BJ (cell line): ENCODE data around the gene LITAF. TPM values are rescaled to one million over a fixed set of nuclear protein-coding genes. Genes with fewer than 3 reads are reported as not detected.
"Not testable (repeated sequence)": the region's sequence is repeated elsewhere in the genome, so short reads cannot be mapped to it uniquely, and the experiment has no call there.

Source experiments
- CTCF ChIA-PET: fragments of 350-600 bp; formaldehyde crosslinking; extraction: SDS; loops from one replicate; lab custom pipeline; 2021; ENCODE audit warnings: antibody characterized with exemption, inconsistent platforms; lab: Yijun Ruan, JAX
- POLR2A ChIA-PET: fragments of 300-600 bp; sonication (Branson Sonifier 250); formaldehyde crosslinking; extraction: SDS; loops from one replicate; lab custom pipeline; 2021; ENCODE audit warnings: antibody characterized with exemption; lab: Charles Lee
- DNase-seq: peaks from one replicate; pipeline ENCODE4 v3.0.0-alpha.2; 2011; ENCODE audit warnings: low read depth
- H3K27me3 ChIP-seq: 2 replicates; pipeline ENCODE4 v1.6.0; 2011; ENCODE audit warnings: low read length; ENCODE audit not compliant: control insufficient read depth, insufficient read depth
- H3K36me3 ChIP-seq: 2 replicates; pipeline ENCODE4 v1.5.1; 2011; ENCODE audit warnings: low read length; ENCODE audit not compliant: control insufficient read depth, insufficient read depth
- H3K4me3 ChIP-seq: 2 replicates; pipeline ENCODE4 v1.5.1; 2011; ENCODE audit warnings: low read depth, mild to moderate bottlenecking, control low read depth, low read length
- polyA plus RNA-seq: library from polyadenylated mRNA; depleted of rRNA; stranded (reverse); fragments of >200 nt; gene quantifications from 2 replicates; pipeline ENCODE4 v1.2.3, GENCODE V29; 2011
- TF ChIP-seq, protein P1 (sequence below): IDR thresholded peaks from 2 replicates; pipeline ENCODE4 v1.5.1; 2011; ENCODE audit warnings: low read depth, mild to moderate bottlenecking, control low read depth, inconsistent platforms, low read length, moderate library complexity; ENCODE audit not compliant: insufficient read depth

LITAF gene
- polyA plus RNA-seq, 1 experiment: 212 TPM

DNA sequence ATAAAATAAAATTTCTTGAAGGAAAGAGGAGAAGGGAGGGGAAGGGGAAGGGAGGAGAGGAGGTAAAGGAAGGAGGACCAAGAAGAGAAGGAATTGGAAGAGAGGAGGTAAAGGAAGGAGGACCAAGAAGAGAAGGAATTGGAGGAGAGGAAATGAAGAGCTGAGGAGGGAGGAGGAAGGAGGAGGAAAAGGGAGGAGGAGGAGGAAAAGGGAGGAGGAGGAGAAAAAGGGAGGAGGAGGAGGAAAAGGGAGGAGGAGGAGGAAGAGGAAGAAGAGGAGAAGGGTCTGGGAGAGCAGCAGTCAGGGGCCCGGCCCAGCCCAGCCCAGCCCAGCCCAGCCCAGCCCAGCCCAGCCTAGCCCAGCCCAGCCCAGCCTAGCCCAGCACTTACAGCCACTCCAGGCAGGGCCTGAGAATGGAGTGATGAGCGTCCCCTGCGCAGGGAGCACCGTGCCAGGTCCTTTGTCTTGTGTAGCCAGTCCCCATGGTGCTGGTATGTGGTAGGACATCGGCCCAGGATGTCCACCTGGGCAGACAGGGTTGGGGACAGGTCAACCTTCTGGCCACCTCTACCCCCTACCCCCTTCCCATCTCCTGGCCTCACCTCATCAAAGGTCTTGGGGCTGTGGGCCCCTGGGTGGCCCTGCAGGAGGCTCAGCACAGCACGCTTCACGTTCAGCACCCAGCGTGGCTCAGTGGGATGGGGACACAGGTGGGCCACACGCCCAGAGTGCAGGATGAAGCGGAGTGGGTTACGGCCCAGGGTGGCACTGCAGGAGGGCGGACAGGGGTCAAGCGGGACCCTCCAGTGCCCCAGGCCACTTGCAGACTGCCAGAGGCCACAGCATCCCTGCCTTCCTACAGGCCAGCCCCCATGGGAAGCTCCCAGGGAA lies 70.9 kb downstream of the LITAF start:
- TF ChIP-seq, protein P1, sequence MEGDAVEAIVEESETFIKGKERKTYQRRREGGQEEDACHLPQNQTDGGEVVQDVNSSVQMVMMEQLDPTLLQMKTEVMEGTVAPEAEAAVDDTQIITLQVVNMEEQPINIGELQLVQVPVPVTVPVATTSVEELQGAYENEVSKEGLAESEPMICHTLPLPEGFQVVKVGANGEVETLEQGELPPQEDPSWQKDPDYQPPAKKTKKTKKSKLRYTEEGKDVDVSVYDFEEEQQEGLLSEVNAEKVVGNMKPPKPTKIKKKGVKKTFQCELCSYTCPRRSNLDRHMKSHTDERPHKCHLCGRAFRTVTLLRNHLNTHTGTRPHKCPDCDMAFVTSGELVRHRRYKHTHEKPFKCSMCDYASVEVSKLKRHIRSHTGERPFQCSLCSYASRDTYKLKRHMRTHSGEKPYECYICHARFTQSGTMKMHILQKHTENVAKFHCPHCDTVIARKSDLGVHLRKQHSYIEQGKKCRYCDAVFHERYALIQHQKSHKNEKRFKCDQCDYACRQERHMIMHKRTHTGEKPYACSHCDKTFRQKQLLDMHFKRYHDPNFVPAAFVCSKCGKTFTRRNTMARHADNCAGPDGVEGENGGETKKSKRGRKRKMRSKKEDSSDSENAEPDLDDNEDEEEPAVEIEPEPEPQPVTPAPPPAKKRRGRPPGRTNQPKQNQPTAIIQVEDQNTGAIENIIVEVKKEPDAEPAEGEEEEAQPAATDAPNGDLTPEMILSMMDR: no peak
- Histone ChIP-seq H3K4me3 (no peak overlapping the region), H3K27me3 (peaks cover 4% of the 10 kb centered on the region; the same call in 1 of the 2 replicates), H3K36me3 (no peaks in the 10 kb centered on the region)
- POLR2A ChIA-PET: no interaction called here
- no peak for DNase-seq
- CTCF ChIA-PET: interaction anchor here (0.9 to 1.7 kb wide), 4 partner anchors 10 to 110 kb away, joined by 3 to 6 read pairs (median 4); no protein-coding TSS in a partner anchor

DNA sequence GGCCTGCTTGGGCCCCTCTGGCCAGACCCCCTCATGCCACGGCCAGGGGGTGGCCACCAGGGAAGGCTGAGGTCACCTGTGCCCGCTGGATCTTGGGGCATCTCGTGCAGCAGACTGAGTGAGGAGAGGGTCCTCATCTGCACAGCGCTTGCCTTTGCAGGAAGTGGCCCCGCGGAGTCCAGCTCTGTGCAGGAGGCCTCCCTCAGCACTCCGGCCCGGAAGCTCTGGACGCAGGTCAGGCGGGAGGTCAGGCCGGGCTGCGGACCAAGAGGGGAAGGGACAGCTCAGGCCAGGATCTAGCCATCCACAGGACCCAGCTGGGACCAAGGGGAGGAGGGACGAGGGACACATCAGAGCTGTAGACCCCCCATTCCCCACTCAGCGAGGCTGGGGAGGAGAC lies 72.4 kb downstream of the LITAF start:
- Histone ChIP-seq H3K27me3 (peaks cover 4% of the 10 kb centered on the region; the same call in 1 of the 2 replicates), H3K36me3 (no peaks in the 10 kb centered on the region), H3K4me3 (no peak overlapping the region)
- no peak for DNase-seq
- POLR2A ChIA-PET: no interaction called here
- TF ChIP-seq, protein P1: no peak
- CTCF ChIA-PET: interaction anchor here (0.9 to 1.2 kb wide), 3 partner anchors 18 to 109 kb away, joined by 3 read pairs; no protein-coding TSS in a partner anchor

DNA sequence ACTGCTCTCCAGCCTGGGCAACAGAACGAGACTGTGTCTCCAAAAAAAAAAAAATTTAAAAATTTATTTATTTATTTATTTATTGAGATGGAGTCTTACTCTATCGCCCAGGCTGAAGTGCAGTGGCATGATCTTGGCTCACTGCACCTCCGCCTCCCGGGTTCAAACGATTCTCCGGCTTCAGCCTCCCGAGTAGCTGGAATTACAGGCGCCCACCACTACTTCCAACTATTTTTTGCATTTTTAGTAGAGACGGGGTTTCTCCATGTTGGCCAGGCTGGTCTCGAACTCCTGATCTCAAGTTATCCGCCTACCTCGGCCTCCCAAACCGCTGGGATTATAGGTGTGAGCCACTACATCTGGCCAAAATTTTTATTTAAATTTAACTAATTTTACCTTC lies 73.4 kb downstream of the LITAF start:
- CTCF ChIA-PET: interaction anchor here (0.9 kb wide), 1 partner anchor 9 kb away, joined by 3 read pairs; no protein-coding TSS in a partner anchor
- H3K4me3 ChIP-seq, POLR2A ChIA-PET, DNase-seq, H3K36me3 ChIP-seq, H3K27me3 ChIP-seq: not testable (repeated sequence)

DNA sequence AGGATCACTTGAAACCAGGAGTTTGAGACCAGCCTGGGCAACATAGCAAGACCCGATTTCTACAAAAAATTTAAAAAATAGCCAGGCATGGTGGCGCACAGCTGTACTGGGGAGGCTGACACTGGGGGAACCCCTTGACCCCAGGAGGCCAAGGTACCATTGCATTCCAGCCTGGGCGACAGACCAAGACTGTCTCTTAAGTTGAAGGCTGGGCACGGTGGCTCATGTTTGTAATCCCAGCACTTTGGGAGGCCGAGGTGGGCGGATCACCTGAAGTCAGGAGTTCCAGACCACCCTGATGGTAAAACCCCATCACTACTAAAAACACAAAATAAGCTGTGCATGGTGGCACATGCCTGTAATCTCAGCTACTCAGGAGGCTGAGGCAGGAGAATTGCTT lies 74.9 kb downstream of the LITAF start:
- CTCF ChIA-PET: no interaction called here

DNA sequence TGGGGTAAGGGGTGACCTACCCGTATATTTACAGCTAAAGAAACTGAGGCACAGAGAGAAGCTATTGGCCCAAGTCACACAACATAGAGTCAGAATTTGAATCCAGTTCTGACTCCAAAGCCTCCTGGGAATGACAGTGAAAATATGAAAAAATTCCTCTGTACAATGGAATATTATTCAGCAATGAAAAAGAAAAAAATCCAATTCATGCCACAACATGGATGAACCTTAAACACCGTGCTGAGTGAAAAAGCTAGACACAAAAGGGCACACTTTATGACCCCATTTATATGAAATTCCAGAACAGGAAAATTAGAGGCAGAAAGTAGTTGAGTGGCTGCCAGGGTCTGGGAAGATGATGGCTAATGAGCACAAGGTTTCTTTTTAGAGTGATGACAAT lies 75.4 kb downstream of the LITAF start:
- no peak for DNase-seq
- Histone ChIP-seq H3K36me3 (no peaks in the 10 kb centered on the region), H3K4me3 (no peak overlapping the region), H3K27me3 (peaks cover 3% of the 10 kb centered on the region; the same call in 1 of the 2 replicates)
- ChIA-PET POLR2A (no interaction called here), CTCF (no interaction called here)
- TF ChIP-seq, protein P1: no peak

More for the DNA sequence above, 74.9 kb downstream of the LITAF start:
- TF ChIP-seq, protein P1: no peak
- peaks cover 3% of the 10 kb centered on the region; the same call in 1 of the 2 replicates for H3K27me3 ChIP-seq
- H3K36me3 ChIP-seq: no peaks in the 10 kb centered on the region
- no peak overlapping the region for H3K4me3 ChIP-seq
- DNase-seq: no peak
- POLR2A ChIA-PET: no interaction called here
